Measurements from ENCODE around the gene LSM3. TPM values are rescaled to one million over a fixed set of nuclear protein-coding genes. Genes with fewer than 3 reads are reported as not detected.

Gene LSM3
- total and polyA plus RNA-seq, 9 of the 15 experiments (the other 6 are each of a cell fraction or from before 2014, with no cell fraction given): 33.8 to 203 (median 61.2) TPM

GRCh38 chr3:14237457-14237856 lies 58.8 kb downstream of the LSM3 start (continued):
- TF ChIP-seq, protein P1, sequence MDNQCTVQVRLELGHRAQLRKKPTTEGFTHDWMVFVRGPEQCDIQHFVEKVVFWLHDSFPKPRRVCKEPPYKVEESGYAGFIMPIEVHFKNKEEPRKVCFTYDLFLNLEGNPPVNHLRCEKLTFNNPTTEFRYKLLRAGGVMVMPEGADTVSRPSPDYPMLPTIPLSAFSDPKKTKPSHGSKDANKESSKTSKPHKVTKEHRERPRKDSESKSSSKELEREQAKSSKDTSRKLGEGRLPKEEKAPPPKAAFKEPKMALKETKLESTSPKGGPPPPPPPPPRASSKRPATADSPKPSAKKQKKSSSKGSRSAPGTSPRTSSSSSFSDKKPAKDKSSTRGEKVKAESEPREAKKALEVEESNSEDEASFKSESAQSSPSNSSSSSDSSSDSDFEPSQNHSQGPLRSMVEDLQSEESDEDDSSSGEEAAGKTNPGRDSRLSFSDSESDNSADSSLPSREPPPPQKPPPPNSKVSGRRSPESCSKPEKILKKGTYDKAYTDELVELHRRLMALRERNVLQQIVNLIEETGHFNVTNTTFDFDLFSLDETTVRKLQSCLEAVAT (IDR thresholded peaks at IDR 0.05): no peak
- no peak for TF ChIP-seq NONO (IDR thresholded peaks at IDR 0.05; ENCODE audit: low read depth in 2 of 2, low read length in 1 of 2)
- TF ChIP-seq THRB (CRISPR knock-in tag; conservative IDR thresholded peaks at IDR 0.05): no peak
- no peak for TF ChIP-seq SMARCA4 (IDR thresholded peaks at IDR 0.05)
- no peak for TF ChIP-seq MXI1 (IDR thresholded peaks at IDR 0.05; ENCODE audit: low read depth, low read length)
- TF ChIP-seq ZNF143 (CRISPR knock-in tag; IDR thresholded peaks at IDR 0.05): no peak
- TF ChIP-seq ZNF586 (CRISPR knock-in tag; conservative IDR thresholded peaks at IDR 0.05): no peak
- no peak for TF ChIP-seq MCM7 (IDR thresholded peaks at IDR 0.05)

DNA sequence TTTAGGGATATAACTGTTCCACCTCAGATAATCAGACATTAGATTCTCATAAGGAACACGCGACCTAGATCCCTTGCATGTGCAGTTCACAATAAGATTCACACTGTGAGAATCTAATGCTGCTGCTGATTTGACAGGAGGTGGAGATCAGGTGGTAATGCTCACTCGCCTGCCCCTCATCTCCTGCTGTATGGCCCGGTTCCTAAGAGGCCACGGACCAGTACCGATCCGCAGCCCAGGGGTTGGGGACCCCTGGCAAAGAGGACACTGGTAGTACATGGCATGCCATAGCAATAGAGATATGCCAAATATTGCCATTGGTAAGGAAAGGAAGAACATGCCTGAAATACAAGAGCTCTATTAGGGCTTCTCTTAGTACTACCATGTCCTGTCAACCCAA lies 59.7 kb downstream of the LSM3 start:
- Histone ChIP-seq H3K36me3 (ENCODE audit: control insufficient read depth, insufficient read depth, low read length) (no peaks in the 10 kb centered on the region; the same call in 2 of the 3 replicates), H4K20me1 (replicated peaks; ENCODE audit: control insufficient read depth, insufficient read depth, low read length) (no peaks in the 10 kb centered on the region), H3K9me1 (ENCODE audit: control insufficient read depth, insufficient read depth, low read length) (no peaks in the 10 kb centered on the region), H3K27me3 (ENCODE audit: control insufficient read depth in 2 of 2, insufficient read depth in 2 of 2, low read length in 2 of 2) (no peaks in the 10 kb centered on the region), H2AFZ (ENCODE audit: low read depth, low read length) (no peak overlapping the region), H3K9ac (ENCODE audit: insufficient read depth in 1 of 2, low read depth in 2 of 2, low read length in 2 of 2) (no peak overlapping the region), H3K4me2 (ENCODE audit: insufficient read depth, low read length) (no peak overlapping the region), H3K9me3 (replicated peaks; ENCODE audit: control insufficient read depth, insufficient read depth, low read depth, low read length) (peaks cover 25% of the 10 kb centered on the region), H3K4me3 (no peak overlapping the region), H3K79me2 (ENCODE audit: control insufficient read depth, insufficient read depth, low read length) (no peaks in the 10 kb centered on the region), H3K27ac (ENCODE audit: extremely low read depth, low read depth, low read length) (no peak overlapping the region), H3K4me1 (replicated peaks in 1 of 2; ENCODE audit: control insufficient read depth in 2 of 2, insufficient read depth in 2 of 2, low read length in 2 of 2) (peaks cover 22 to 27% of the 10 kb centered on the region in 2 experiments; a peak in 4 of 5 replicates)
- BruUV-seq (replicated peaks): no TSS peak
- ATAC-seq (no peak), FAIRE-seq (no peak), DNase-seq (ENCODE audit: extremely low read depth in 1 of 4, low spot score in 3 of 4) (no peak)
- POLR2A ChIA-PET: no interaction called here
- CTCF ChIA-PET (ENCODE audit: low intra/inter-chr PET ratio): no interaction called here
- in situ Hi-C loops (cut with MboI): no loop called here
- intact Hi-C loops (cut with micrococcal nuclease): no loop called here
- 85% methylated on average over 7 of the region's 7 CpGs for WGBS (ENCODE audit: insufficient coverage, low coverage, missing lambda C conversion rate)
- TF ChIP-seq ZNF146 (CRISPR knock-in tag; IDR thresholded peaks at IDR 0.05; ENCODE audit: unreplicated experiment) (no peak), TBL1XR1 (IDR thresholded peaks at IDR 0.05; ENCODE audit: low read length in 2 of 2) (no peak), ADNP (tag; IDR thresholded peaks at IDR 0.05) (no peak), ARID1B (IDR thresholded peaks at IDR 0.05) (no peak), DEAF1 (CRISPR knock-in tag; IDR thresholded peaks at IDR 0.05) (no peak), TARDBP (IDR thresholded peaks at IDR 0.05) (no peak), SMARCC2 (IDR thresholded peaks at IDR 0.05; ENCODE audit: low read depth) (no peak), SMARCE1 (IDR thresholded peaks at IDR 0.05) (no peak), SPI1 (IDR thresholded peaks at IDR 0.05; ENCODE audit: borderline replicate concordance, low read depth, low read length) (no peak)
- TF ChIP-seq, protein P1 (IDR thresholded peaks at IDR 0.05): no peak

All from K562 (cell line).